Frontal cortex (tissue), 4 donors: Measurements from ENCODE around the gene TMEM178B. TPM values are rescaled to one million over a fixed set of nuclear protein-coding genes. Genes with fewer than 3 reads are reported as not detected.
A peak's percentile ranks its signal among the peaks of the same experiment; 100 is the strongest.
"Not testable (repeated sequence)": the region's sequence is repeated elsewhere in the genome, so short reads cannot be mapped to it uniquely, and the experiment has no call there.

Experiments used
- DNase-seq, 2 donors: peaks; one replicate each; pipeline ENCODE4 v3.0.0; 2012; ENCODE audit warnings: low spot score in 2 of 2
- FAIRE-seq: peaks from 2 replicates; lab custom pipeline; 2012; peaks lifted over from hg19 to GRCh38; lab: Jason Lieb, UNC
- total RNA-seq: library from RNA; depleted of rRNA; stranded (reverse); fragments of >200 nt; gene quantifications from one replicate; pipeline ENCODE4 v1.2.3, GENCODE V29; 2014
- donor health status: control.
- donor health status: control.
- donor health status: control.

Gene TMEM178B
- total RNA-seq, 1 donor from 2014 or later = 53.0 TPM

DNA sequence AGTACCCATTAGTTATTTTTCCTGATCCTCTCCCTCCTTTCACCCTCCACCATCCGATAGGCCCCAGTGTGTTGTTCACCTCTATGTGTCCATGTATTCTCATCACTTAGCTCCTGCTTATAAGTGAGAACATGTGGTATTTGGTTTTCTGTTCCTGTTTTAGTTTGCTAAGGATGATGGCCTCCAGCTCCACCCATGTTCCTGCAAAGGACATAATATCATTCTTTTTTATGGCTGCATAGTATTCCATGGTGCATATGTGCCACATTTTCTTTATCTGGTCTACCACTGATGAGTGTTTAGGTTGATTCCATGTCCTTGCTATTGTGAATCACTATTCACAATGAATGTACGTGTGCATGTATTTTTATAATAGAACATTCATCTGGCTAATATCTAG, 95.3 kb downstream of the TMEM178B start:
- FAIRE-seq, DNase-seq: not testable (repeated sequence)

DNA sequence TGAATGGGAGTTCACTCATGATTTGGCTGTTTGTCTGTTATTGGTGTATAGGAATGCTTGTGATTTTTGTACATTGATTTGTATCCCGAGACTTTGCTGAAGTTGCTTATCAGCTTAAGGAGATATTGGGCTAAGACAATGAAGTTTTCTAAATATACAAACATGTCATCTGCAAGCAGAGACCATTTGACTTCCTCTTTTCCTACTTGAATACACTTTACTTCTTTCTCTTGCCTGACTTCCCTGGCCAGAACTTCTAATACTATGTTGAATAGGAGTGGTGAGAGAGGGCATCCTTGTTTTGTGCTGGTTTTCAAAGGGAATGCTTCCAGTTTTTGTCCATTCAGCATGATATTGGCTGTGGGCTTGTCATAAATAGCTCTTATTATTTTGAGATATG, 101.9 kb downstream of the TMEM178B start:
- not testable (repeated sequence) for DNase-seq, FAIRE-seq

DNA sequence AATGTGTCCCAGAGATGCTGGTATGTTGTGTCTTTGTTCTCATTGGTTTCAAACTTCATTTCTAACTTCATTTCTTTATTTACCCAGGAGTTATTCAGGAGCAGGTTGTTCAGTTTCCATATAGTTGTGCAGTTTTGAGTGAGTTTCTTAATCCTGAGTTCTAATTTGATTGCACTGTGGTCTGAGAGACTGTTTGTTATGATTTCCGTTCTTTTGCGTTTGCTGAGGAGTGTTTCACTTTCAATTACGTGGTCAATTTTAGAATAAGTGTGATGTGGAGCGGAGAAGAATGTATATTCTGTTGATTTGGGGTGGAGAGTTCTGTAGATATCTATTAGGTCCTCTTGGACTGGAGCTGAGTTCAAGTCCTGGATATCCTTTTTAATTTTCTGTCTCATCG, 103.3 kb downstream of the TMEM178B start:
- not testable (repeated sequence) for DNase-seq, FAIRE-seq

DNA sequence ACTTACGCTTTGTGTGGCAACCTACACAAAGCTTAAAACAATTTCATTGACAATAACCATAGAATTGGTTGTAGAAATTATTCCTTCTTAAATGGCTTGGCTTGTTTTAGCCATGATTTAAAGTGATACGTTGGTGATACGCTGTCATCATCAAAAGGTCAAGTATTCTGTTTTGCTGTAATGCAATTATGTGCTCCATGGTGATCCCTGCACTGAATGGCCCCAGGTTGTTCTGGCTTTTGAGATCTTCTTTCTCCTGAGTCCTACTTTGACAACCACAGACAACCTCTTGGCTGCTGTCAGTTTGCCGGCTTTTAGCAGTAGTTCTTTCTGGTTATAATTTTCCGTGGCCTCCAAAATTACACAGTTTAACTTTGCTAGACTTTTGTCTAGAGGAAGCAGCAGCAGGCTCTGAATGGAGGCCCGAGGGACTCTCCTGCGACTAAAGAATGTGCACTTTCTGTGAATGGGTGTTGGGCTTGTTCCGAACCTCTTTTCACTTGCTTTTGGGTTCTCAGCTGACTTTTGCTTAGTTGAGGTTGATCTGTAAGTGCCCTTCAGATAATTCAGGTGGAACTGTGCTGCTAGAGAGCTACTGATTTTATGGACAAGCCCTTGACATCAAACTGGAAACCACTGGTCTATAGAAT, 104.7 kb downstream of the TMEM178B start:
- DNase-seq = no peak
- no peak for FAIRE-seq

DNA sequence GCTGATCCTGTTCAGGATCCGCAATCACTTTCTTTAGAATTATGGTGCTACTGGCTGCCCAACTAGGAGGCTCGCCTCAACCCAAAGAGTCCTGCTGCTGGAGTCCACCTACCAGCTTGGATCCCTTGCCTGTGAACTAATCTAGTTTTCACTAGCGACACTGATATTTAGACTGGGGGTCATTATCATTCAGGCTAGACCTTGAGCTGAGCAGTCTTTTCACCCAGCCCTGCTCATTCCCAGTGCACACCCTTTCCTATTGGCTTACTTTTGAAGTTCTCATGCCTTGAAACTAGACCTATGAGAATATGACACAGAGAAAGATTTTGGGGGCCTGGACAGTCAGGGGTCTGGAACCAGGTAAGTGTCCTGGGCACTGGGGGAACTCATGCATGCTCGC, 107.9 kb downstream of the TMEM178B start:
- FAIRE-seq (no peak), DNase-seq (no peak)

DNA sequence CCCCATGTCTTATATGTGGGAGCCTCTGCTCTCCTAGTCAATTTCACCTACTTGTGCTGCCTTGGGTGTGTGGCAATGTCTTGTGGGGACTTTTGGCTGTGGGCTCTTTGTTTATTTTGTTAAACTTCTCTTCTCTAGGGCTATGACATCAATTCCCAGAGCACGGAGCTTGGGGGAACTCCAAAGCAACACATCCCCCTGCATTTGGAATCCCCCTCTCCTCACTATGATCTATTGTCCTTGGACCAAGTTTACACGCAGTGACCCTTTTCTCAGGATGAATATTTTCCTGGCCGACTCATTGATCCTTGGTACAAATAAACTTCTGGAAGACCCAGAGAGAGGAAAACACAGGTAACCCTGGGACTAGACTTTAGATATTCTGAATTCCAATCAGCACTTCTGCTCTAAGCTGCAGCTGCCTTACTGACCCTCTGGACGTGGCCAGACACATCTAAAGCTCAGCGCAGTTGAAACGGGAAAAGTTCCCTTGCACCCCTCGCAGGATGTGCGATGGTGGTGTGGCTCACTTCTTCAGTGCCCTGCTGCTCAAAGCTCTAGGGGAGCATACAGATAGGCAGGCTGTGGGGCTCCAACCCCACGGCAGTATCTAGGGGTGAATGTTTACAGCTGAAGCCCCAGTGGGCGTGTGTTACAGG, 110.8 kb downstream of the TMEM178B start:
- FAIRE-seq = no peak
- DNase-seq = no peak

DNA sequence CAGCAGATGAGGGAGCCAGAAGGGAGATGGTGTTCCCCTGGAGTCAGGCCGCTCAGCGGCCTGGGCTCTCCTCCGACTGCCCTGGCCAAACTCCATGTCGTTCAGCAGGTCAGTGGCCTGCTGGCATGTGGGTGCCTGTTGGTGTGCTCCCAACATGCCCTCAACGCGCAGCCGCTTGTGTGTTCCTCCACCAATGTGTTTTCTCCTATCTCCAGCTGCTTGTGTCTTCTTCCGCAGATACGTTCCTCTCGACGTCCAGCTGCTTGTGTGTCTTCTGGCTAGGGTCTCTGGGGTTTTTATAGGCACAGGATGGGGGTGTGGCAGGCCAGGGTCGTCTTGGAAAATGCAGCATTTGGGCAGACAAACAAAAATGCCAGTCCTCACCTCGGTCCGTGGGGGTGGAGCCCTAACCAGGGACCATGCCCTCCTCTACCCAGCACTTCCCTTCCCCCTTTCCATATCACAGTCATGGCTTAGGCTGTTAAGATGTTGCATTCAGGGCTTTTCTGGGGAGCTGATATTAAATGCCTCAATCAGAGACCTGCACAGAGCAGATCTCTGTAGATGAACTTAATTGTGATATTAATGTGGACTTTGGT, 111.6 kb downstream of the TMEM178B start:
- no peak for FAIRE-seq
- DNase-seq = no peak

DNA sequence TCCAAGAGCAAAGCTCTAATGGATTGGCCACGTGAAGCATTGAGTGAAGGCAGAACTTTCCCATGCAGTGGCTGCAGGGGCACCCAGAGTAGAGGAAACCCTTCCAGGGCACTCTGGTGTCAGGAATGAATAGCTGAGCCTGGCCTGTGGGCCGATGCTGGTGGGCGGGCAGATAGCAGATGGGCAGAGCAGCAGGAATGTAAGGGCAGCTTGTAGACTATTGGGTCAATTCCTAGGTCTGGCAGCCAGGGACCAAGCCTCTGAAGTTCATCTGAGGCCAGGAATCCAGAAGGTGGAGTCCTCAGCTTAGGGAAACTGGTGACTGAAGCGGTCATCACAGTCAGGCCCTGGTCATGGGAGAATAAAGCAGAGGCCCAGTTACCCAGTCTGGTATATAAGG, 115.4 kb downstream of the TMEM178B start:
- no peak for FAIRE-seq

DNA sequence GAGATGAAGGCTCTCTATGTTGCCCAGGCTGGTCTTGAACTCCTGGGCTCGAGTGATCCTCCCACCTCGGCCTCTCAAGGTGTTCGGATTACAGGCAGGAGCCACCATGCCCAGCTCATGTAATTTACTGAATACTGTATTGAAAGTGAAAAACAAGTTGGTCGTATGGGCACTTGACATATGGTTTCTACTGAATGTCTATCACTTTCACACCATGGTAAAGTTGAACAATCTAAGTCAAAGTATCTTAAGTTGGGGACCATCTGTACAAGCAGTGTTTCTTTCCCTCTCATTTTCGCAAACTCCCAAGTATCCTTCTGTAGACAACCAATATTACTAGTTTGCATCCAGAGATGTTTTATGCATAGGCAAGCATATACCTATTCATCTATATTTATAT, 116.6 kb downstream of the TMEM178B start:
- DNase-seq (no peak), FAIRE-seq (no peak)

More for the DNA sequence above, 115.4 kb downstream of the TMEM178B start:
- no peak for DNase-seq

DNA sequence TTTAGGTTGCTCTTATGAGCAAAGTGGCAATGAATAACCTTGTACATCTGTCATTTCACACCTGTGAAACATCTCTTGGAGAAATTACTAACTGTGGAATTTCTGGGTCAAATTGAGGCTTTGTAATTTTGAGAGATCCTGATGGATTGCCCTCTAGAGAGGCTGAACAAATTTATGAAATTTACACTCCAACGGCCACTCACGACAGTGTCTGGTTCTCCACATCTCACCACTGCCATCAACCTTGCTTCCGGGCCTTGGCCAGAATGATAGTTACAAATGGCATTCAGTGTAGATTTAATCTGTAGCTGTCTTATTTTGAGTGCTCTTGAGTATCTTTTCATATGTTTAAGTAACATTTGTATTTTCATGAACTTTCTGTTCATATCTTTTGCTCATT, 117.4 kb downstream of the TMEM178B start:
- no peak for FAIRE-seq

DNA sequence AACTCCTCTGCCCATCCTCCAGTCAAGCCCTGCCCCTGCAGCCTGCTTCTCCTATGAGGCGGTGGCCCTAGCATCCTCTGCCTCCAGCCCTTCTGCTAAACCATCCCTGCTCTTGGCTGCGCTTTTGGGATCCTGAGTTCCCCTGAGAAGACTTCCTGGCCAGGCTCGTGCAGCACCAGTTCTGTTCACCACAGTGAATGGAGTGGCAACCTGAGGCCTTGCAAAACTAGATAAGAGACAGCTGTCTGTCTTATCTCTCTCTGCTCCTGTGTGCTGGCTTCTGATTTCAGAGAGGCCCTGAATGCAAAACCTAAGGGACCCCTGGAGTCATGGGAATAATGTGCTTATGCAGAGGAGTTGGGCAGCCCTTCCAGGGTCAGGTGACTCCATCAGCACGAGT, 119.2 kb downstream of the TMEM178B start:
- DNase-seq (no peak), FAIRE-seq (no peak)

More for the DNA sequence above, 117.4 kb downstream of the TMEM178B start:
- no peak for DNase-seq

DNA sequence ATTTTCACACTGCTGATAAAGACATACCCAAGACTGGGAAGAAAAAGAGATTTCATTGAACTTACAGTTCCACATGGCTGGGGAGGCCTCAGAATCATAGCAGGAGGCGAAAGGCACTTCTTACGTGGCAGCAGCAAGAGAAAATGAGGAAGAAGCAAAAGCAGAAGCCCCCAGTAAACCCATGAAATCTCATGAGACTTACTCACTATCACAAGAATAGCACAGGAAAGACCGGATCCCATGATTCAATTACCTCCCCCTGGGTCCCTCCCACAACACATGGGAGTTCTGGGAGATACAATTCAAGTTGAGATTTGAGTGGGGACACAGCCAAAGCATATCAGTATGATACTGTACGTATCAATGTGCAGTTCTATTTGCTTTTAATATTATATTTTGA, 121.9 kb downstream of the TMEM178B start:
- DNase-seq, FAIRE-seq: not testable (repeated sequence)

DNA sequence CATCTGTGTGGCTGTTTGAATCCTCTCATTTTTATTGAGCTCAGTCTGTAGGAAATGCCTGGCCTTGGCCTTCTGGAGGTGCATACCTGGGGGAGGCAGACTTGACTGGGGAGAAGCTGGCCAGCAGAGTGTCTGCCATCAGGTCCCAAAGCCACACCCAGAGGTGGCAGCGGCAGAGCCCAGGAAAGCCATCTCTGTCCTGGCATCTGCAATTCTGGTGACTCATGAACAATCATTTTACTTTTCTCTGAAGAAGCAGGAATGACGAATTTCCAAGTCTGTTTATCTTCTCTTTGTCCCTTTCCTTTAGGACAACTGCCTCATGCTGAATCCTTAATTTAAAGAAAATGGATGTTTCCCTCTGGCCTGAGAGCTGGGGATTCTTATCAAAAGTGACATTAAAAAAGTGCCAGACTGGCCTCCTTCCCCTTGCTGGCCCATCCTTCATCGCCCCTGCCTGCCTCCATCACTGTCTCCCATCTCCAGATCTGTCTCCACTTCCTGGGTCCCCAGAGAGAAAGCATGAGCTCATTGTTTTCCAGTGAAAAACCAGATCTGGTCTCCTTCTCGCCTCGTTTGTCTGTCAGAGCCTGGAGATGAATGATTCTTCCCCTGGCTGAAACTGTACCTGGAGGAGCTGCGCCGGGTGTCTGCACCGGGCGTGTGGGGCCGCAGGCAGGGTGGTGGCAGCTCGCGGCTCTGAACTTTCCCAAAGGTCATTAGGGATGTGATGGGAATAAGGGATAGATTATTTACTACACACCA, 124.5 kb downstream of the TMEM178B start:
- FAIRE-seq (no peak), DNase-seq (no peak)

DNA sequence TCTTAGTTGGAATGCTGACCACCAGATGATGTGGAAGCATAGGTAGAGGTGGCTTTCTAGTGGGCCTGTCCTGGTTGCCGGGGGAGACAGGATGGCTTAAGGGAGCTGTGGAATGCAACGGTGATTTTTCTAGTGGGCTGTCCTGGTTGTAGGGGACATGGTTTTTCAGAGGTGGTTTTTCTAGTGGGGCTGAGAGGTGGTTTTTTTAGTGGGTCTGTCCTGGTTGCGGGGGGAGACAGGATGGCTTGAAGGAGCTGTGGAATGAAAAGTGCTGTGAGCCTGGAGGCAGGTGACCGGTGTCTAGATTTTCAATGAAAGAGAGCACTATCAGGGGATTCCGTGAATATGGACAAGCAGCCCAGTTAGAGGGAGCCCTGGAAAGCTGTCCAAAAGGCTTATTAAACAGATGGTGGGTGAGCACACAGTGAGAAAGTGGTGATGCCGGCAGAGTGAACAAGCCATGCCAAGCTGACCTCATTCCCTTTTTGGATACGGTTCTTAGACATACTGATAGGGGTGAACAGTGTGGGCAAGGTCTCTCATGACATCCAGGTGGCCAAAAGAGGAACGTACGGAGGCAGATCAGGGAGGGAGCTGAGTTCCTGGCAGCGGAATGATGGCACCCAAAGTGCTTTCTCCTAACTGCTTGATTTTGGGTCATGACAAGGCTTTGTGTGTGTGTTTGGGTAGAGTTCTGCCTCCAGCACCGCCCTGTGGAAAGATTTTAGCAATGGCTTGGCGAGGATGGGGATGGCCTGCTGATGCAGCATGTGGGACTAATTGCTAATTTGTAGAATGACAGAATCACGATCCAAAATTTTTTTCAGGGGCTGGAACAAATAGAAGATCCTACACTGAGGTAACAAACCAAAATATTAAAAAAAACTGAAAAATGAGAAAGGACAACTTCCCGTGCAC, 126.6 kb downstream of the TMEM178B start:
- FAIRE-seq = no peak

DNA sequence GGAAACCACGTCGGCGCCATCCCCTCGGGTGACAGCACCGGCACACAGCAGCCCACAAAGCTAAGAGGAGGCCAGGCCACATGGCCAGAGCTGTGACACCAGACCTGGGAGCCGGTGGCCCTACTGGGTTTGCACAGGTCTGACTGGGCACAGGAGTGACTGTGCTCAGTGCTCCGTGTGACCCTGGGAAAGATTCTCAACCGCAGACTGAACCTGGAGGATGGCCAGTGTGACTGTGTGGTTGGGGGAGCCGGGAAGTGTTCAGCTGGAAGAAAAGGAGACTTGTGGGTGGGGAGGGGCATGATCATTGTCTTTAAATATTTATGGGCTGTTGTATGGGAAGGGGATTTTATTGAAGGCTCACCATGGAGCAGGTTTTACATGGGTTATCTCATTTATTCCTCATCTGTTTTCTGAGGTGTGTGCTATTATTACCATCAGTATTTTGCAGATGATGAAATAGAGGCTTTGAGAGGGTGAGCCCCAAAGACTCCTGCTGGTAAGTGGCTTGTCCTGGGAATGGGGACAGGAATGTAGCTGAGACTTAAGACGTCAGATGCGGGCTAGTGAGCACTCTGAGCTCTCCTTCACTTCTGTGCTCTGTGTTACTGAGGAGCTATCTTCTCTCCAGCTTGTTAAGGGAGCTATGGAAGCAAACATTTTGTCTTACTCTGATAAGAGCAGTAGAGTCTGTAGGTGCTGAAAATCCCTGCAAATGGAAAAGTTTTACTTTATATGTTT, 127.5 kb downstream of the TMEM178B start:
- FAIRE-seq (no peak), DNase-seq (no peak)

More for the DNA sequence above, 126.6 kb downstream of the TMEM178B start:
- peak in 1 of 2 donors; percentile 29 for DNase-seq

DNA sequence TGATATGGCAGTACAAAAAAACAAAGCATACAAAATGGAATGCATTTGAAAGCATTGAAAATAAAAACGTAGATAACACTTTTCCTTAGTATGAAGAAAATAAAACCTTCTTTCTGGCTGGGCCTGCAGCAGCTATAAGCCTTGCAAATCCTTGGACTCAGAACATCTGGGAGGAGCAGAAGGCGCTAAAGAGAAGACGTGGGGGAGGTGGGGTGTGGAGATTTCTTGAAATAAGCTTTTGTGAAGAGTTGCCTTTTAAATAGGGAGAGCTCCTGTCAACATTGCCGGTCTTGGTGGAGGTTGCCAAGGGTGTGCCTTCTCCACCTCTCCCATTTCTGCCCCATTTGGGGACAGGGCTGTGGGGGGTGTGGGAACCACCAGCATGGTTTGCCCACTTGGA, 128.7 kb downstream of the TMEM178B start:
- no peak for DNase-seq
- no peak for FAIRE-seq

DNA sequence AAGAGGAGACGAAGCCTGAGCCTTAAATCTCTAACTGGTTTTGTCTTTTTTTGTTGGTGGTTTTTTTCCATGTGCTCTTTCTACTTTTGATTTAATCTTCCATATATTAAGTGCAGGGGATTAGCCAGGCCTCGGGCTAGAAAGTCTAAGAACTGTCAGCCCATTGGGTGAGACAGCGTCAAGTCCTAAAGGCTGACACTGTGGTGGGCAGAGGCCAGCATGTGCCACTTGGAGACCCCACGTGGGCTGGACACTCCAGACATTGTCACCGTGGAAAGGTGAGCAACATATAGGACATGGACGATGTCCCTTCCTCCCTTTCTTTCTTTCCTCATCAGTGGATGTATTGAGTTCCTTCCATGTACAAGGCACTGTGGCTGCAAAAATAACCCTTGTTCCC, 129.3 kb downstream of the TMEM178B start:
- DNase-seq (no peak), FAIRE-seq (no peak)

DNA sequence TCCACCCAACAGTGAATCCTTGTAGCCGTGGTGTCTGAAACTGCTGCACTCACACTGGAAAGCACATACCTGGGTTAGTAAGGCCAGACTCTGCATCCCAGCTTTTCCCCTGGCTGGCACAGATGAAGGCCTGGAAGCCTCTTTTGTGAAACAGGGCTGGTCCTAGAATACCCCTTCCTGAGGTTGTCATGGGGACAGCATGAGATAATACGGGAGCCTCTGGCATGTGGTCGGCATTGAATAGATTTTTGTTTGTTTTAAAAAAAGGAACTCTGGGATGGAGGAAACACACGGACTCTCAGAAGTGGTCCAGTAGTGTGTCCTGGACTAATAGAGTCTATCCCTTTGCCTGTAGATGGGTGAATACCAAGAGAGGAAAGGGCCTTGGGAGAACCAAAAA, 129.7 kb downstream of the TMEM178B start:
- no peak for FAIRE-seq

DNA sequence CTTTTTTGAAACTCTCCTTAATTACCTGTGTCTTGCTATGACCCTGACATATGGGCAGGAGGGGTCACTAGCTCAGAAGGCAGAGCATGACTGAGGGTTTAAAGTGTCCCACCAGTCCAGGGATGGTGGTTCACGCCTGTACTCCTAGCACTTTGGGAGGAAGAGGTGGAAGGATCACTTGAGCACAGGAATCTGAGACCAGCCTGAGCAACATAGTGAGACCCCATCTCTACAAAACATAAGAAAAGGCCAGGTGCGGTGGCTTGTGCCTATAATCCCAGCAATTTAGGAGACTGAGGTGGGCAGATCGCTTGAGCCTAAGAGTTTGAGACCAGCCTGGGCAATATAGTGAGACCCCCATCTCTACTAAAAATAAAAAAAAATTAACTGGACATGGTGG, 133.8 kb downstream of the TMEM178B start:
- no peak for DNase-seq
- FAIRE-seq = no peak

More for the DNA sequence above, 129.7 kb downstream of the TMEM178B start:
- DNase-seq = no peak
